HEK293 (cell line): Measurements from ENCODE around the gene FHIT.

Experiments used
- CTCF ChIA-PET: fragments of 350-600 bp; formaldehyde crosslinking; extraction: SDS; loops from one replicate; lab custom pipeline; 2021; ENCODE audit warnings: antibody characterized with exemption; lab: Yijun Ruan, JAX
- POLR2A ChIA-PET: fragments of 300-600 bp; formaldehyde crosslinking; extraction: SDS; loops from one replicate; lab custom pipeline; 2020; ENCODE audit warnings: antibody characterized with exemption, inconsistent platforms; lab: Yijun Ruan, JAX
- H3K27ac ChIP-seq: fragments of 200-500 bp; sonication (Bioruptor generic); 2 replicates; pipeline ENCODE4 v1.5.1; 2014; ENCODE audit warnings: low read depth, low read length, control low read depth, inconsistent platforms; ENCODE audit errors: extremely low read depth
- H3K36me3 ChIP-seq, 2 experiments: fragments of 200-500 bp in 1 of 2; sonication (Bioruptor generic) in 1 of 2; 1 replicate in 1 of 2; 2 replicates in 1 of 2; pipeline ENCODE4 v1.5.1; 2014 to 2017; ENCODE audit warnings: inconsistent platforms in 2 of 2, low read length in 2 of 2; ENCODE audit not compliant: control insufficient read depth in 2 of 2, insufficient read depth in 1 of 2
- H3K4me1 ChIP-seq: fragments of 200-500 bp; sonication (Bioruptor generic); 2 replicates; pipeline ENCODE4 v1.5.1; 2014; ENCODE audit warnings: mild to moderate bottlenecking, low read length, inconsistent platforms; ENCODE audit not compliant: control insufficient read depth, insufficient read depth
- H3K4me3 ChIP-seq: 2 replicates; pipeline ENCODE4 v1.5.1; 2011; ENCODE audit warnings: low read depth, mild to moderate bottlenecking, control low read depth, low read length, moderate library complexity
- H3K9me3 ChIP-seq: fragments of 200-500 bp; sonication (Bioruptor generic); 2 replicates; pipeline ENCODE4 v1.5.1; 2014; ENCODE audit warnings: low read depth, low read length, inconsistent platforms; ENCODE audit not compliant: control insufficient read depth, insufficient read depth
- FEZF1 ChIP-seq: fragments of 450-650 bp; formaldehyde crosslinking; IDR thresholded peaks from 2 replicates; pipeline ENCODE4 v1.5.1; 2016; ENCODE audit warnings: missing biosample characterization, missing genetic modification characterization
- HOXD13 ChIP-seq: sonication (generic); formaldehyde crosslinking; IDR thresholded peaks from 2 replicates; pipeline ENCODE4 v1.8.0; 2022; ENCODE audit warnings: missing genetic modification reagents, borderline replicate concordance
- KLF7 ChIP-seq: fragments of 450-650 bp; formaldehyde crosslinking; IDR thresholded peaks from 2 replicates; pipeline ENCODE4 v1.5.1; 2016; ENCODE audit warnings: missing biosample characterization, missing genetic modification characterization, borderline replicate concordance
- MEIS1 ChIP-seq: sonication (generic); formaldehyde crosslinking; IDR thresholded peaks from 2 replicates; pipeline ENCODE4 v1.8.1; 2022; ENCODE audit warnings: missing genetic modification reagents, mild to moderate bottlenecking, borderline replicate concordance
- SCRT2 ChIP-seq: fragments of 450-650 bp; formaldehyde crosslinking; IDR thresholded peaks from 2 replicates; pipeline ENCODE4 v1.5.1; 2016; ENCODE audit warnings: missing biosample characterization, missing genetic modification characterization
- YY1 ChIP-seq: fragments of 450-650 bp; formaldehyde crosslinking; IDR thresholded peaks from 2 replicates; pipeline ENCODE4 v1.5.1; 2018; ENCODE audit warnings: missing biosample characterization, missing genetic modification characterization
- ZBTB21 ChIP-seq: fragments of 450-650 bp; formaldehyde crosslinking; IDR thresholded peaks from 2 replicates; pipeline ENCODE4 v1.5.1; 2017; ENCODE audit warnings: missing biosample characterization, missing genetic modification characterization
- ZNF10 ChIP-seq: fragments of 450-650 bp; formaldehyde crosslinking; IDR thresholded peaks from 2 replicates; pipeline ENCODE4 v1.5.1; 2017; ENCODE audit warnings: missing biosample characterization, missing genetic modification characterization
- ZNF155 ChIP-seq: fragments of 450-650 bp; formaldehyde crosslinking; IDR thresholded peaks from 2 replicates; pipeline ENCODE4 v1.5.1; 2016; ENCODE audit warnings: missing biosample characterization, missing genetic modification characterization
- ZNF202 ChIP-seq: fragments of 450-650 bp; formaldehyde crosslinking; IDR thresholded peaks from 2 replicates; pipeline ENCODE4 v1.5.1; 2016; ENCODE audit warnings: missing biosample characterization, missing genetic modification characterization, borderline replicate concordance
- ZNF223 ChIP-seq: fragments of 450-650 bp; formaldehyde crosslinking; IDR thresholded peaks from 2 replicates; pipeline ENCODE4 v1.5.1; 2016; ENCODE audit warnings: missing biosample characterization, missing genetic modification characterization
- ZNF341 ChIP-seq: fragments of 450-650 bp; formaldehyde crosslinking; IDR thresholded peaks from 2 replicates; pipeline ENCODE4; 2016; ENCODE audit warnings: low read depth, missing biosample characterization, missing genetic modification characterization
- ZNF394 ChIP-seq: fragments of 450-650 bp; formaldehyde crosslinking; IDR thresholded peaks from 2 replicates; pipeline ENCODE4 v1.5.1; 2016; ENCODE audit warnings: missing biosample characterization, missing genetic modification characterization, mild to moderate bottlenecking, moderate library complexity, borderline replicate concordance
- ZNF416 ChIP-seq: fragments of 450-650 bp; formaldehyde crosslinking; IDR thresholded peaks from 2 replicates; pipeline ENCODE4 v1.5.1; 2016; ENCODE audit warnings: missing biosample characterization, missing genetic modification characterization
- ZNF596 ChIP-seq: fragments of 450-650 bp; IDR thresholded peaks from 2 replicates; pipeline ENCODE4 v1.5.0; 2018; ENCODE audit warnings: missing biosample characterization, mild to moderate bottlenecking, missing genetic modification characterization, moderate library complexity
- ZNF610 ChIP-seq: fragments of 450-650 bp; formaldehyde crosslinking; IDR thresholded peaks from 2 replicates; pipeline ENCODE4 v1.5.1; 2016; ENCODE audit warnings: missing biosample characterization, missing genetic modification characterization, borderline replicate concordance
- ZNF658 ChIP-seq: fragments of 450-650 bp; formaldehyde crosslinking; IDR thresholded peaks from 2 replicates; pipeline ENCODE4; 2016; ENCODE audit warnings: missing biosample characterization, missing genetic modification characterization
- ZNF776 ChIP-seq: fragments of 450-650 bp; formaldehyde crosslinking; IDR thresholded peaks from 2 replicates; pipeline ENCODE4 v1.5.0; 2017; ENCODE audit warnings: missing biosample characterization, missing genetic modification characterization, borderline replicate concordance
- ZNF830 ChIP-seq: fragments of 450-650 bp; IDR thresholded peaks from 2 replicates; pipeline ENCODE4 v1.5.0; 2018; ENCODE audit warnings: missing biosample characterization, missing genetic modification characterization, low read depth, mild to moderate bottlenecking, moderate library complexity
- TF ChIP-seq, protein P1 (sequence below): fragments of 450-650 bp; formaldehyde crosslinking; IDR thresholded peaks from 2 replicates; pipeline ENCODE4 v1.5.1; 2016; ENCODE audit warnings: missing biosample characterization, missing genetic modification characterization
- TF ChIP-seq, protein P2 (sequence below): fragments of 450-650 bp; formaldehyde crosslinking; IDR thresholded peaks from 2 replicates; pipeline ENCODE4 v1.5.1; 2016; ENCODE audit warnings: missing biosample characterization, missing genetic modification characterization

FHIT gene

DNA sequence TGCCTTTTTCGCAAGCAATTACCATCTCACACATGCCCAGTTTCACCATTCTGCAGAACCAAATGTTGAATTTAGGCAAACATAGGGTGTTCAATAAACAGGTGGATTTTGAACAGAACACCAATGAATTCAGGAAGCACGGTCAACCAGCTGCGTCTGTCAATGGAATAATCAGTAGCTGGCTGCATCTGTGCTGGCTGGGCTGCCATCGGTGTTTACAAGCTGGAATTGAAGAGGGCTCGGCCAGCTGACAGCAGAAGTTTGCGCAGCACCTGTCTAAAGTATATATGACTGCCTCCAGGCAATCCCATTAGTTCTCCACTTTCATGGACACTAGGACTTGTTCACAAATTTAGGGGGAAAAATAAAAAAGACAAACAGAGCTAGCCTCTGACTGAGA lies 1205.0 kb downstream of the FHIT start:
- H3K27ac ChIP-seq: no peak overlapping the region
- no peaks in the 10 kb centered on the region for H3K4me1 ChIP-seq
- H3K9me3 ChIP-seq: no peaks in the 10 kb centered on the region
- CTCF ChIA-PET: interaction anchor here (0.6 kb wide), 1 partner anchor 9 kb away, joined by 3 read pairs; no protein-coding TSS in a partner anchor
- no peak overlapping the region for H3K4me3 ChIP-seq
- TF ChIP-seq HOXD13 (CRISPR knock-in tag): no peak
- TF ChIP-seq, all 188 proteins: peak for 0
- POLR2A ChIA-PET: no interaction called here
- H3K36me3 ChIP-seq: no peaks in the 10 kb centered on the region

DNA sequence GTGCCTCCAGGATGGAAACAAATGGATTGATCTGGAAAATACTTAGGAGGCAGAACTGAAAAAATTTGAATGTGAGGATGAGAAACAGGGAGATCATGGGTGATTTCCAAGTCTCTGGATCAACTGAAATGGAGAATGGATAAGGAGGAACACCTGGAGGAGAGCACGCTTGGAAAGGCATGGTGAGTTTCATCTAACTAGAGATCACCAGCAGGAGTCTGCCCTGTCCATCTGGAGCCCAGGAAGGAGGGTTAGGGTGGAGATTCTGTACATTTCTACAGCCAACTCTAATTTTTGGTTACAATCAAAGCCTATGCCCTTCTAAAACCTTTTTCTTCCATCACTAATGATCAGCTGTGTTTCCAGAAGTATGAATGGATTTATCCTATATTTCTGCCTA lies 1205.6 kb downstream of the FHIT start:
- no peaks in the 10 kb centered on the region for H3K9me3 ChIP-seq
- CTCF ChIA-PET: no interaction called here
- no peaks in the 10 kb centered on the region for H3K4me1 ChIP-seq
- no peaks in the 10 kb centered on the region for H3K36me3 ChIP-seq
- TF ChIP-seq ZNF830 (tag by site-specific recombination): no peak
- no peak for TF ChIP-seq YY1 (tag by site-specific recombination)
- no peak for TF ChIP-seq FEZF1 (tag by site-specific recombination)
- no peak for TF ChIP-seq ZNF596 (tag by site-specific recombination)
- TF ChIP-seq ZBTB21 (tag by site-specific recombination): no peak
- TF ChIP-seq ZNF155 (tag by site-specific recombination): no peak
- no peak for TF ChIP-seq MEIS1 (CRISPR knock-in tag)
- TF ChIP-seq ZNF341 (tag by site-specific recombination): no peak
- TF ChIP-seq SCRT2 (tag by site-specific recombination): no peak
- no peak for TF ChIP-seq ZNF658 (tag by site-specific recombination)
- no peak for TF ChIP-seq ZNF416 (tag by site-specific recombination)
- TF ChIP-seq ZNF394: no peak
- TF ChIP-seq, protein P1, sequence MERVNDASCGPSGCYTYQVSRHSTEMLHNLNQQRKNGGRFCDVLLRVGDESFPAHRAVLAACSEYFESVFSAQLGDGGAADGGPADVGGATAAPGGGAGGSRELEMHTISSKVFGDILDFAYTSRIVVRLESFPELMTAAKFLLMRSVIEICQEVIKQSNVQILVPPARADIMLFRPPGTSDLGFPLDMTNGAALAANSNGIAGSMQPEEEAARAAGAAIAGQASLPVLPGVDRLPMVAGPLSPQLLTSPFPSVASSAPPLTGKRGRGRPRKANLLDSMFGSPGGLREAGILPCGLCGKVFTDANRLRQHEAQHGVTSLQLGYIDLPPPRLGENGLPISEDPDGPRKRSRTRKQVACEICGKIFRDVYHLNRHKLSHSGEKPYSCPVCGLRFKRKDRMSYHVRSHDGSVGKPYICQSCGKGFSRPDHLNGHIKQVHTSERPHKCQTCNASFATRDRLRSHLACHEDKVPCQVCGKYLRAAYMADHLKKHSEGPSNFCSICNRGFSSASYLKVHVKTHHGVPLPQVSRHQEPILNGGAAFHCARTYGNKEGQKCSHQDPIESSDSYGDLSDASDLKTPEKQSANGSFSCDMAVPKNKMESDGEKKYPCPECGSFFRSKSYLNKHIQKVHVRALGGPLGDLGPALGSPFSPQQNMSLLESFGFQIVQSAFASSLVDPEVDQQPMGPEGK (tag by site-specific recombination): no peak
- TF ChIP-seq ZNF610 (tag by site-specific recombination): no peak
- TF ChIP-seq, protein P2, sequence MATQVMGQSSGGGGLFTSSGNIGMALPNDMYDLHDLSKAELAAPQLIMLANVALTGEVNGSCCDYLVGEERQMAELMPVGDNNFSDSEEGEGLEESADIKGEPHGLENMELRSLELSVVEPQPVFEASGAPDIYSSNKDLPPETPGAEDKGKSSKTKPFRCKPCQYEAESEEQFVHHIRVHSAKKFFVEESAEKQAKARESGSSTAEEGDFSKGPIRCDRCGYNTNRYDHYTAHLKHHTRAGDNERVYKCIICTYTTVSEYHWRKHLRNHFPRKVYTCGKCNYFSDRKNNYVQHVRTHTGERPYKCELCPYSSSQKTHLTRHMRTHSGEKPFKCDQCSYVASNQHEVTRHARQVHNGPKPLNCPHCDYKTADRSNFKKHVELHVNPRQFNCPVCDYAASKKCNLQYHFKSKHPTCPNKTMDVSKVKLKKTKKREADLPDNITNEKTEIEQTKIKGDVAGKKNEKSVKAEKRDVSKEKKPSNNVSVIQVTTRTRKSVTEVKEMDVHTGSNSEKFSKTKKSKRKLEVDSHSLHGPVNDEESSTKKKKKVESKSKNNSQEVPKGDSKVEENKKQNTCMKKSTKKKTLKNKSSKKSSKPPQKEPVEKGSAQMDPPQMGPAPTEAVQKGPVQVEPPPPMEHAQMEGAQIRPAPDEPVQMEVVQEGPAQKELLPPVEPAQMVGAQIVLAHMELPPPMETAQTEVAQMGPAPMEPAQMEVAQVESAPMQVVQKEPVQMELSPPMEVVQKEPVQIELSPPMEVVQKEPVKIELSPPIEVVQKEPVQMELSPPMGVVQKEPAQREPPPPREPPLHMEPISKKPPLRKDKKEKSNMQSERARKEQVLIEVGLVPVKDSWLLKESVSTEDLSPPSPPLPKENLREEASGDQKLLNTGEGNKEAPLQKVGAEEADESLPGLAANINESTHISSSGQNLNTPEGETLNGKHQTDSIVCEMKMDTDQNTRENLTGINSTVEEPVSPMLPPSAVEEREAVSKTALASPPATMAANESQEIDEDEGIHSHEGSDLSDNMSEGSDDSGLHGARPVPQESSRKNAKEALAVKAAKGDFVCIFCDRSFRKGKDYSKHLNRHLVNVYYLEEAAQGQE: no peak
- TF ChIP-seq KLF7 (tag by site-specific recombination): no peak
- TF ChIP-seq ZNF202: no peak
- no peak for TF ChIP-seq ZNF223 (tag by site-specific recombination)
- TF ChIP-seq ZNF776 (tag by site-specific recombination): no peak
- TF ChIP-seq ZNF10 (tag by site-specific recombination): no peak
- no peak overlapping the region for H3K27ac ChIP-seq
- POLR2A ChIA-PET: no interaction called here
- H3K4me3 ChIP-seq: no peak overlapping the region
